HepG2 (cell line): Measurements from ENCODE around the gene GPR179.

ENCODE experiments used
- ARID4A ChIP-seq: sonication (generic); formaldehyde crosslinking; IDR thresholded peaks from 2 replicates; pipeline ENCODE4 v1.5.0; 2020; ENCODE audit warnings: mild to moderate bottlenecking, missing genetic modification reagents, borderline replicate concordance
- JUN ChIP-seq: sonication (generic); formaldehyde crosslinking; IDR thresholded peaks from 2 replicates; pipeline ENCODE4 v1.4.0; 2020; ENCODE audit warnings: mild to moderate bottlenecking, missing genetic modification reagents
- NCOR1 ChIP-seq: fragments of 200-600 bp; sonication (generic); IDR thresholded peaks from 2 replicates; pipeline ENCODE4 v1.7.0; 2017; ENCODE audit warnings: antibody characterized with exemption, low read length, borderline replicate concordance
- TAF1 ChIP-seq: sonication (generic); formaldehyde crosslinking; IDR thresholded peaks from 2 replicates; pipeline ENCODE4 v1.4.0; 2020; ENCODE audit warnings: missing genetic modification reagents
- YY1 ChIP-seq: IDR thresholded peaks from 2 replicates; pipeline ENCODE4 v1.6.1; 2011; ENCODE audit warnings: low read length, low read depth, moderate library complexity, mild to moderate bottlenecking; ENCODE audit not compliant: insufficient read depth, insufficient replicate concordance
- ZBTB33 ChIP-seq: sonication (generic); formaldehyde crosslinking; IDR thresholded peaks from 2 replicates; pipeline ENCODE4 v1.4.0; 2020; ENCODE audit warnings: missing genetic modification reagents
- ZNF10 ChIP-seq: sonication (generic); formaldehyde crosslinking; IDR thresholded peaks from 2 replicates; pipeline ENCODE4 v1.4.0; 2020; ENCODE audit warnings: mild to moderate bottlenecking, low read depth, missing genetic modification reagents, borderline replicate concordance

- TF ChIP-seq ZNF10 (CRISPR knock-in tag) (no peak), TAF1 (no peak), NCOR1 (no peak), JUN (CRISPR knock-in tag) (no peak), ARID4A (CRISPR knock-in tag) (no peak), ZBTB33 (CRISPR knock-in tag) (no peak), YY1 (no peak)
Observed at GRCh38 chr17:38325221-38325851, 18.4 kb downstream of the GPR179 start.
